Endothelial cell of umbilical vein (primary cell): ENCODE measurements around the gene BRSK2. TPM values are rescaled to one million over a fixed set of nuclear protein-coding genes. Genes with fewer than 3 reads are reported as not detected.

Experiments used
- BruUV-seq: library from RNA; stranded (reverse); fragments of 400-500 nt; replicated peaks from 2 replicates; lab custom pipeline; 2021; lab: Mats Ljungman, UMichigan
- CTCF ChIA-PET: fragments of 300-600, 350-600 bp; sonication (Branson Sonifier 250); formaldehyde crosslinking; loops from one replicate; lab custom pipeline; 2021; ENCODE audit warnings: antibody characterized with exemption, inconsistent platforms; lab: Charles Lee
- POLR2A ChIA-PET: fragments of 300-600, 350-600 bp; sonication (Branson Sonifier 250); formaldehyde crosslinking; loops from one replicate; lab custom pipeline; 2021; ENCODE audit warnings: antibody characterized with exemption, inconsistent platforms; lab: Charles Lee
- DNase-seq: peaks from one replicate; pipeline ENCODE4 v3.0.0-alpha.2; 2011; ENCODE audit warnings: low read depth, low spot score
- FAIRE-seq: peaks from 2 replicates; lab custom pipeline; 2011; peaks lifted over from hg19 to GRCh38; lab: Jason Lieb, UNC
- H2AFZ ChIP-seq: 2 replicates; pipeline ENCODE4 v1.6.0; 2012; ENCODE audit warnings: low read depth, low read length, control low read depth, inconsistent platforms
- H3K27ac ChIP-seq: 2 replicates; pipeline ENCODE4 v1.5.1; 2011; ENCODE audit warnings: low read depth, mild to moderate bottlenecking, control low read depth, low read length, moderate library complexity; ENCODE audit not compliant: insufficient read depth
- H3K27me3 ChIP-seq, 2 experiments: 2 replicates each; pipeline versions ENCODE4 v1.6.0 to v1.6.1; 2011; ENCODE audit warnings: low read length in 2 of 2, mixed read lengths in 1 of 2; ENCODE audit not compliant: control insufficient read depth in 2 of 2, insufficient read depth in 2 of 2
- H3K36me3 ChIP-seq, 2 experiments: 2 replicates in 1 of 2; 3 replicates in 1 of 2; pipeline ENCODE4 v1.5.1; 2011; ENCODE audit warnings: low read length in 2 of 2, mild to moderate bottlenecking in 1 of 2, moderate library complexity in 1 of 2; ENCODE audit not compliant: control insufficient read depth in 2 of 2, insufficient read depth in 2 of 2; ENCODE audit errors: extremely low read depth in 1 of 2
- H3K4me1 ChIP-seq: 3 replicates; pipeline ENCODE4 v1.5.1; 2011; ENCODE audit warnings: mild to moderate bottlenecking, low read length; ENCODE audit not compliant: control insufficient read depth, insufficient read depth; ENCODE audit errors: extremely low read depth
- H3K4me2 ChIP-seq: 2 replicates; pipeline ENCODE4 v1.6.1; 2011; ENCODE audit warnings: low read length, control low read depth, mixed read lengths; ENCODE audit not compliant: insufficient read depth
- H3K4me3 ChIP-seq, 3 experiments: fragments of 200-600 bp in 1 of 3; sonication (generic), shearing (Covaris generic) in 1 of 3; replicated peaks in 1 of 3; 2 replicates each; pipeline ENCODE4 v1.5.1; 2011 to 2016; ENCODE audit warnings: control low read depth in 3 of 3, low read length in 3 of 3, mild to moderate bottlenecking in 2 of 3, inconsistent platforms in 1 of 3, low read depth in 1 of 3, moderate library complexity in 1 of 3; ENCODE audit not compliant: insufficient read depth in 1 of 3
- H3K79me2 ChIP-seq: 2 replicates; pipeline ENCODE4 v1.6.0; 2012; ENCODE audit warnings: low read length, inconsistent platforms; ENCODE audit not compliant: control insufficient read depth, insufficient read depth
- H3K9ac ChIP-seq: replicated peaks from 2 replicates; pipeline ENCODE3; 2011; ENCODE audit warnings: low read length, control low read depth; ENCODE audit not compliant: insufficient read depth; ENCODE audit errors: extremely low read depth
- H3K9me1 ChIP-seq: replicated peaks from 3 replicates; pipeline ENCODE4 v1.6.0; 2011; ENCODE audit warnings: mild to moderate bottlenecking, low read length; ENCODE audit not compliant: control insufficient read depth, insufficient read depth; ENCODE audit errors: extremely low read depth
- H3K9me3 ChIP-seq: replicated peaks from 2 replicates; pipeline ENCODE4 v1.5.1; 2012; ENCODE audit warnings: low read length, inconsistent platforms; ENCODE audit not compliant: control insufficient read depth, insufficient read depth
- H4K20me1 ChIP-seq: replicated peaks from 2 replicates; pipeline ENCODE3; 2011; ENCODE audit warnings: mild to moderate bottlenecking, low read length; ENCODE audit not compliant: control insufficient read depth, insufficient read depth; ENCODE audit errors: extremely low read depth
- EZH2 ChIP-seq: IDR thresholded peaks from 2 replicates; pipeline ENCODE4 v1.6.1; 2012; ENCODE audit warnings: borderline replicate concordance, low read depth, mild to moderate bottlenecking, moderate library complexity, low read length, inconsistent platforms; ENCODE audit not compliant: severe bottlenecking
- FOS ChIP-seq: IDR thresholded peaks from 2 replicates; pipeline ENCODE4 v1.6.1; 2011; ENCODE audit warnings: mild to moderate bottlenecking, low read length, moderate library complexity, borderline replicate concordance; ENCODE audit not compliant: insufficient read depth
- JUN ChIP-seq: IDR thresholded peaks from 2 replicates; pipeline ENCODE4 v1.6.1; 2011; ENCODE audit warnings: borderline replicate concordance, low read depth; ENCODE audit not compliant: insufficient read length, insufficient read depth
- POLR2A ChIP-seq: IDR thresholded peaks from 2 replicates; pipeline ENCODE4 v1.6.1; 2012; ENCODE audit warnings: low read depth, mild to moderate bottlenecking, control low read depth, low read length
- dilution Hi-C: fragments of 300-500 bp; cut with MboI; formaldehyde crosslinking; loops from one replicate; pipeline ENCODE4 v1.15.0; 2019; ENCODE audit warnings: low sequenced_read_pairs; ENCODE audit not compliant: extremely low pct_ligation_motif_present
- intact Hi-C: fragments of 100-400 bp; cut with micrococcal nuclease; formaldehyde crosslinking; loops from one replicate; pipeline ENCODE4 v1.10.0; 2022
- polyA plus RNA-seq, 4 experiments: library from polyadenylated mRNA; depleted of rRNA in 3 of 4; stranded (reverse) in 3 of 4; unstranded in 1 of 4; fragments of >200 nt; gene quantifications; 2 replicates each; pipeline versions ENCODE4 v1.2.1 to v1.2.3, GENCODE V29; 2011 to 2012; ENCODE audit warnings: missing spikeins in 1 of 4
- total RNA-seq: library from RNA; stranded (reverse); gene quantifications from 2 replicates; pipeline ENCODE4 v1.2.3, GENCODE V29; 2021
- TF ChIP-seq, protein P1 (sequence below), 2 donors: IDR thresholded peaks; 1 replicate in 1 of 2; 2 replicates in 1 of 2; pipeline ENCODE4 v1.5.1; 2011; ENCODE audit warnings: low read length in 2 of 2, mild to moderate bottlenecking in 2 of 2, moderate library complexity in 2 of 2, control low read depth in 1 of 2, inconsistent platforms in 1 of 2, low read depth in 1 of 2; ENCODE audit not compliant: insufficient read depth in 1 of 2; ENCODE audit errors: extremely low read depth in 1 of 2
- TF ChIP-seq, protein P2 (sequence below): IDR thresholded peaks from 2 replicates; pipeline ENCODE4 v1.6.1; 2011; ENCODE audit not compliant: insufficient read depth, insufficient read length

BRSK2 gene
- total and polyA plus RNA-seq, 2 donors (not counting 3 experiments of a cell fraction or from before 2014, with no cell fraction given), result 0.08 to 0.20 TPM

DNA sequence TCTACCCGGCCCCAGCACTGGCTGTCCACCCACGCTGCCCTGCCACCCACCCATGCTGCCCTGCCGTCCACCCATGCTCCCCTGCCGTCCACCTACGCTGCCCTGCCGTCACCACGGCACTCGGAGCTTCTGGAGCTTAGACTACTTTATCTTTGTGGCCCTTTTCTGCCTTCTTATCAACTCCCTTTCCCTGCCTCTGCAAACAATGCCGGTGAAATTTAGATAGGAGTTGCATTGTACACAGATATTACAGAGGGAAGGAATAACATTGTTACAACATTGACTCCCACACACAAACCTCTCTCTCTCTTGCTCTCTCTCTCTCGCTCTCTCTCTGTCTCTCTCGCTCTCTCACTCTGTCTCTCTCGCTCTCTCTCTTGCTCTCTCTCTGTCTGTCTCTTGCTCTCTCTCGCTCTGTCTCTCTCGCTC lies 33.7 kb upstream of the BRSK2 start:
- H3K4me1 ChIP-seq, result no peaks in the 10 kb centered on the region
- H3K36me3 ChIP-seq, result no peaks in the 10 kb centered on the region
- no peaks in the 10 kb centered on the region for H3K9me3 ChIP-seq
- H3K27ac ChIP-seq, result no peak overlapping the region
- H3K27me3 ChIP-seq, result no peaks in the 10 kb centered on the region
- ChIA-PET CTCF (no interaction called here), POLR2A (no interaction called here)
- H3K79me2 ChIP-seq, result no peaks in the 10 kb centered on the region
- no peak overlapping the region for H2AFZ ChIP-seq
- dilution Hi-C loops (no loop called here), intact Hi-C loops (no loop called here)
- no peak for FAIRE-seq
- no peak for DNase-seq
- H3K9ac ChIP-seq, result no peak overlapping the region
- TF ChIP-seq, protein P1, sequence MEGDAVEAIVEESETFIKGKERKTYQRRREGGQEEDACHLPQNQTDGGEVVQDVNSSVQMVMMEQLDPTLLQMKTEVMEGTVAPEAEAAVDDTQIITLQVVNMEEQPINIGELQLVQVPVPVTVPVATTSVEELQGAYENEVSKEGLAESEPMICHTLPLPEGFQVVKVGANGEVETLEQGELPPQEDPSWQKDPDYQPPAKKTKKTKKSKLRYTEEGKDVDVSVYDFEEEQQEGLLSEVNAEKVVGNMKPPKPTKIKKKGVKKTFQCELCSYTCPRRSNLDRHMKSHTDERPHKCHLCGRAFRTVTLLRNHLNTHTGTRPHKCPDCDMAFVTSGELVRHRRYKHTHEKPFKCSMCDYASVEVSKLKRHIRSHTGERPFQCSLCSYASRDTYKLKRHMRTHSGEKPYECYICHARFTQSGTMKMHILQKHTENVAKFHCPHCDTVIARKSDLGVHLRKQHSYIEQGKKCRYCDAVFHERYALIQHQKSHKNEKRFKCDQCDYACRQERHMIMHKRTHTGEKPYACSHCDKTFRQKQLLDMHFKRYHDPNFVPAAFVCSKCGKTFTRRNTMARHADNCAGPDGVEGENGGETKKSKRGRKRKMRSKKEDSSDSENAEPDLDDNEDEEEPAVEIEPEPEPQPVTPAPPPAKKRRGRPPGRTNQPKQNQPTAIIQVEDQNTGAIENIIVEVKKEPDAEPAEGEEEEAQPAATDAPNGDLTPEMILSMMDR (IDR thresholded peaks at IDR 0.05; ENCODE audit: extremely low read depth in 1 of 2, insufficient read depth in 1 of 2, low read depth in 1 of 2, low read length in 2 of 2), result no peak
- TF ChIP-seq, protein P2, sequence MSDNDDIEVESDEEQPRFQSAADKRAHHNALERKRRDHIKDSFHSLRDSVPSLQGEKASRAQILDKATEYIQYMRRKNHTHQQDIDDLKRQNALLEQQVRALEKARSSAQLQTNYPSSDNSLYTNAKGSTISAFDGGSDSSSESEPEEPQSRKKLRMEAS, result no peak
- TF ChIP-seq FOS (no peak), EZH2 (no peak), JUN (no peak), POLR2A (no peak)
- no peak overlapping the region for H3K4me2 ChIP-seq
- H4K20me1 ChIP-seq, result no peaks in the 10 kb centered on the region
- BruUV-seq, result no TSS peak
- H3K9me1 ChIP-seq, result no peaks in the 10 kb centered on the region
- no peak overlapping the region for H3K4me3 ChIP-seq
